PC-9 (cell line): ENCODE data around the gene SIGLEC6. TPM values are rescaled to one million over a fixed set of nuclear protein-coding genes. Genes with fewer than 3 reads are reported as not detected.

Source experiments
- BruUV-seq: library from RNA; stranded (reverse); fragments of 400-500 nt; replicated peaks from 2 replicates; lab custom pipeline; 2021; lab: Mats Ljungman, UMichigan
- CTCF ChIA-PET: fragments of 300-600 bp; sonication (Branson Sonifier 250); formaldehyde crosslinking; loops from one replicate; lab custom pipeline; 2022; ENCODE audit warnings: antibody characterized with exemption; lab: Charles Lee
- POLR2A ChIA-PET: fragments of 300-600 bp; sonication (Branson Sonifier 250); formaldehyde crosslinking; loops from one replicate; lab custom pipeline; 2022; ENCODE audit warnings: antibody characterized with exemption; ENCODE audit not compliant: unreplicated experiment; lab: Charles Lee
- DNase-seq, 2 experiments: peaks; one replicate each; pipeline versions ENCODE4 v3.0.0 to v3.0.0-alpha.2; 2015 to 2022; ENCODE audit warnings: mixed read lengths in 1 of 2
- H2AFZ ChIP-seq: fragments of 200-600 bp; sonication (generic); 2 replicates; pipeline ENCODE4 v1.8.1; 2017; ENCODE audit warnings: antibody characterized with exemption
- H3F3A ChIP-seq: fragments of 200-600 bp; sonication (generic); 2 replicates; pipeline ENCODE4 v1.8.1; 2017; ENCODE audit warnings: antibody characterized with exemption, mild to moderate bottlenecking, low read depth; ENCODE audit not compliant: insufficient read depth
- H3K27ac ChIP-seq: fragments of 200-600 bp; sonication (generic); 2 replicates; pipeline ENCODE4 v1.6.1; 2016; ENCODE audit warnings: mixed run types
- H3K27me3 ChIP-seq: fragments of 200-600 bp; sonication (generic); 2 replicates; pipeline ENCODE4 v1.6.1; 2016; ENCODE audit warnings: low read depth, mixed run types; ENCODE audit not compliant: insufficient read depth
- H3K36me3 ChIP-seq: fragments of 200-600 bp; sonication (generic); 2 replicates; pipeline ENCODE4 v1.6.1; 2016; ENCODE audit warnings: low read depth, mixed run types
- H3K4me1 ChIP-seq: fragments of 200-600 bp; sonication (generic); replicated peaks from 2 replicates; pipeline ENCODE4 v1.6.1; 2016; ENCODE audit warnings: mixed run types; ENCODE audit not compliant: insufficient read depth
- H3K4me2 ChIP-seq: fragments of 200-600 bp; sonication (generic); 2 replicates; pipeline ENCODE4 v1.6.1; 2017; ENCODE audit warnings: mixed run types
- H3K4me3 ChIP-seq: fragments of 200-600 bp; sonication (generic); 2 replicates; pipeline ENCODE4 v1.6.1; 2016; ENCODE audit warnings: mixed run types
- H3K79me2 ChIP-seq: fragments of 200-600 bp; sonication (generic); 2 replicates; pipeline ENCODE4 v1.6.1; 2017; ENCODE audit warnings: low read depth, mixed run types
- H3K9me2 ChIP-seq: fragments of 200-600 bp; sonication (generic); 2 replicates; pipeline ENCODE4 v1.8.1; 2017; ENCODE audit warnings: mild to moderate bottlenecking; ENCODE audit not compliant: insufficient read depth
- H3K9me3 ChIP-seq: fragments of 200-600 bp; sonication (generic); 2 replicates; pipeline ENCODE4 v1.8.1; 2016; ENCODE audit warnings: low read depth; ENCODE audit not compliant: insufficient read depth
- H4K20me1 ChIP-seq: fragments of 200-600 bp; sonication (generic); 2 replicates; pipeline ENCODE4 v1.8.1; 2017; ENCODE audit not compliant: insufficient read depth
- EZH2 ChIP-seq: fragments of 200-600 bp; sonication (generic); IDR thresholded peaks from 2 replicates; pipeline ENCODE4 v1.8.0; 2017; ENCODE audit warnings: antibody characterized with exemption, low read depth
- intact Hi-C: fragments of 100-400 bp; cut with micrococcal nuclease; formaldehyde crosslinking; loops from one replicate; pipeline ENCODE4 v1.10.0; 2022; ENCODE audit not compliant: unreplicated experiment
- total RNA-seq: library from RNA; stranded (reverse); gene quantifications from 2 replicates; pipeline ENCODE4 v1.2.3, GENCODE V29; 2021
- TF ChIP-seq, protein P1 (sequence below): fragments of 200-600 bp; sonication (generic); conservative IDR thresholded peaks from 2 replicates; pipeline ENCODE4 v1.6.1; 2017; ENCODE audit warnings: mixed run types, antibody characterized with exemption, mild to moderate bottlenecking, moderate library complexity

Gene SIGLEC6
- total RNA-seq, 1 experiment from 2014 or later = not detected

DNA sequence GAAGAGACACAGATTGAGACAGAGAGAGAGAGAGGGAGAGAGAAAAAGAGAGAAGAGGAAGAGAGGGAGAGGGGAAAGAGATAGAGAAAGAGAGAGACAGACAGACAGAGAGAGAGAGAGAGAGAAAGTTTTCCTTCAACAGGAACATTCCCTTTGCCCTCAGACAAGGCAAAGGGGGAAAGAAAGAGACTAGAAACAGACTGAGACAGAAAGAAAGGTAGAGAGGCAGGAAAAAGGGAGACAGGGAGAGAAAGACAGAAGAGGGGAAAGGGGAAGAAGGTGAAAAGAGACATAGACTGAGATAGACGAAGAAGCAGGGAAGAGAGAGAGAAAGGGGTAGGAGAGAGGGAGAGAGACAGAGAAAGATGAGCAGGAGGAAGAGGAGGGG lies 21.1 kb upstream of the SIGLEC6 start:
- Histone ChIP-seq H3K27me3 (peaks cover 41% of the 10 kb centered on the region), H3K79me2 (no peaks in the 10 kb centered on the region), H3K36me3 (no peaks in the 10 kb centered on the region), H3K9me2 (0 out of 2 replicates have a peak, but pooled peaks cover 5% of the 10 kb centered on the region), H3F3A (no peaks in the 10 kb centered on the region), H3K9me3 (0 out of 2 replicates have a peak, but pooled peaks cover 6% of the 10 kb centered on the region), H4K20me1 (no peaks in the 10 kb centered on the region), H3K4me3 (no peak overlapping the region), H3K4me2 (no peak overlapping the region), H3K4me1 (no peaks in the 10 kb centered on the region), H3K27ac (no peak overlapping the region), H2AFZ (no peak overlapping the region)
- ChIA-PET CTCF (no interaction called here), POLR2A (no interaction called here)
- intact Hi-C loops = no loop called here
- TF ChIP-seq, protein P1, sequence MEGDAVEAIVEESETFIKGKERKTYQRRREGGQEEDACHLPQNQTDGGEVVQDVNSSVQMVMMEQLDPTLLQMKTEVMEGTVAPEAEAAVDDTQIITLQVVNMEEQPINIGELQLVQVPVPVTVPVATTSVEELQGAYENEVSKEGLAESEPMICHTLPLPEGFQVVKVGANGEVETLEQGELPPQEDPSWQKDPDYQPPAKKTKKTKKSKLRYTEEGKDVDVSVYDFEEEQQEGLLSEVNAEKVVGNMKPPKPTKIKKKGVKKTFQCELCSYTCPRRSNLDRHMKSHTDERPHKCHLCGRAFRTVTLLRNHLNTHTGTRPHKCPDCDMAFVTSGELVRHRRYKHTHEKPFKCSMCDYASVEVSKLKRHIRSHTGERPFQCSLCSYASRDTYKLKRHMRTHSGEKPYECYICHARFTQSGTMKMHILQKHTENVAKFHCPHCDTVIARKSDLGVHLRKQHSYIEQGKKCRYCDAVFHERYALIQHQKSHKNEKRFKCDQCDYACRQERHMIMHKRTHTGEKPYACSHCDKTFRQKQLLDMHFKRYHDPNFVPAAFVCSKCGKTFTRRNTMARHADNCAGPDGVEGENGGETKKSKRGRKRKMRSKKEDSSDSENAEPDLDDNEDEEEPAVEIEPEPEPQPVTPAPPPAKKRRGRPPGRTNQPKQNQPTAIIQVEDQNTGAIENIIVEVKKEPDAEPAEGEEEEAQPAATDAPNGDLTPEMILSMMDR = no peak
- TF ChIP-seq EZH2 = no peak
- no peak for DNase-seq
- BruUV-seq = no TSS peak

DNA sequence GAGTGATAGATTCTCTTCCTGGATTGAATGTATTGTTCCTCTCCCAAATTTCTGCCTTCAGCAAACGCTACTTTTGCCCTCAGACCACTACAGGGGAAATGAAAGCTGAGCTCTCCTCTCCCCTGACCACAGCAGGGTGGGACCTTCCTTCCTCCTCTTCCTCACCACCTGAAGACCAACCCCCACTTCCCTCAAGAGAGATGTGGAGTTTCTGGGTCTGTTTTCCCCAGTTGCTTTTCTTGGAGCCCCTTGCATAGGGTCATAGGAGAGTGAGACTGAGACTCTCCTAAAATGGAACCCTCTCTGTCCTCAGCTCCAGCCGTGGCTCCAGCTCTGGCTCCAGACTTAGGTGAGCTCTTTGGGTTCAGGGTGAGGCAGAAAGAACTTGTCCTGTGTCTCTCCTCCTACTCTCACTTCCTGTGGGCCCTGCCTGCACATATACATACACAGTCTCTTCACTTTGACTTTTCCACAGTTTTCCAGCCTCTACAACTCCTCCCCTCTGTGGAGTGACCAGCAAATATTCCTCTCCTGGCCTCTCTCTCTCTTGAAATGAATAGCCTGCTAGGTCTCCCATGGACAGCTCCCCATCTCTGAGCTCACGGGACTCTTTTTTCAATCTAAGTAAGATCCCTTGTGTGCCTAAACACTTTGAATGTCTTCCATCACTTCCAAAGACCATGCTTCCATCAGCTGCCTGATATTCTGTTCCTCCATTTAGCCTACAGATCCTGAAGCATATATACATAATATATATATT lies 20.4 kb upstream of the SIGLEC6 start:
- Histone ChIP-seq H2AFZ (no peak overlapping the region), H3K36me3 (no peaks in the 10 kb centered on the region), H3K4me1 (no peaks in the 10 kb centered on the region), H3F3A (no peaks in the 10 kb centered on the region), H3K9me2 (0 out of 2 replicates have a peak, but pooled peaks cover 5% of the 10 kb centered on the region), H4K20me1 (no peaks in the 10 kb centered on the region), H3K4me3 (no peak overlapping the region), H3K27ac (no peak overlapping the region), H3K27me3 (peaks cover 49% of the 10 kb centered on the region), H3K4me2 (no peak overlapping the region), H3K79me2 (no peaks in the 10 kb centered on the region), H3K9me3 (0 out of 2 replicates have a peak, but pooled peaks cover 6% of the 10 kb centered on the region)
- BruUV-seq = no TSS peak
- intact Hi-C loops = no loop called here
- DNase-seq = no peak
- CTCF ChIA-PET = no interaction called here
- POLR2A ChIA-PET = no interaction called here
- TF ChIP-seq, protein P1 = no peak
- no peak for TF ChIP-seq EZH2

DNA sequence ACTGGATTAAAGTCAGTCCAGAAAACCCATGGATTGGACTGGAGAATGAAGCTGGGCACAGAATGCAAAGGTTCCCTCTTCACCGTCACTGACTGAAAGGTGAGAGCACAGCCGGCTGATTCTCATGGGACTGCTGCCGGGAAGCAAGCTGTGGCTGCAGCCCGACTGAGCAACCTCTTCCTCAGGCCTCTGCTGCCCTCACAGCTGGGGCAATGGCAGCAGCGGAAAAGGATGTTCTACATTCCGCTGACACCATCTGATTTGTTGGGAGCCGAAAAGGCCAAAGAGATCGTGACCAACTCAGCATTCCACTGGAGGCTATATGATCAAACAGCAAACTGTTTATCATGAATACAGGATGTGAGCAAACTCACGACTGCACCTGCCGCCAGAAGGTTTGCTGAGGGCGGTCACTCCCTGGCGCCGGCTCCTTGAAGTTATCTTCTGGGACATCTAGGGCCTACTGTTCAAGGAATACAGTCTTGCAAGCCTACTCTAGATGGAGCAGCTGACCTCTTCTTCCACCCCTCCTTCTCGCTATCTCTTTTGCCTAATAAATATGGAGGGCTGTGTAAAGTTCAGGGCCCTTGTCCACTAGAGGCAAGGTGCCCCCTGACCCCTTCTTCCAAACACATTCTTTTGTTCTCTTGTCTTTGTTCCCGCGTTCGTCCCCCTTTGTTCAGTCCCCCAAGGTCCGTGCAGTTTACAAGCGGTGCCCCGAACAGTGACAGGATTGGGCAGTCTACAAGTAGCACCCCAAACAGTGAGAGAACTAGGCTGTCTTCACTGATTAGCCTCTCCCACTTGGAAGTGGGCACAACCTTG lies 19.6 kb upstream of the SIGLEC6 start:
- no peak overlapping the region for H3K27ac ChIP-seq
- no peaks in the 10 kb centered on the region for H3K4me1 ChIP-seq
- no TSS peak for BruUV-seq
- H3F3A ChIP-seq = no peaks in the 10 kb centered on the region
- CTCF ChIA-PET = no interaction called here
- H4K20me1 ChIP-seq = no peaks in the 10 kb centered on the region
- no peaks in the 10 kb centered on the region for H3K36me3 ChIP-seq
- H3K9me3 ChIP-seq = 0 out of 2 replicates have a peak, but pooled peaks cover 6% of the 10 kb centered on the region
- H3K4me2 ChIP-seq = no peak overlapping the region
- 0 out of 2 replicates have a peak, but pooled peaks cover 5% of the 10 kb centered on the region for H3K9me2 ChIP-seq
- no peak overlapping the region for H3K4me3 ChIP-seq
- intact Hi-C loops = no loop called here
- peaks cover 56% of the 10 kb centered on the region for H3K27me3 ChIP-seq
- POLR2A ChIA-PET = no interaction called here
- H3K79me2 ChIP-seq = no peaks in the 10 kb centered on the region
- TF ChIP-seq, protein P1 = no peak
- no peak for TF ChIP-seq EZH2
- no peak for DNase-seq
- H2AFZ ChIP-seq = no peak overlapping the region
